ENCODE results near the gene PSPH. TPM values are rescaled to one million over a fixed set of nuclear protein-coding genes. Genes with fewer than 3 reads are reported as not detected.

PSPH gene
- total and polyA plus RNA-seq, 8 donors = 13.7 to 25.0 (median 20.7) TPM

Other genes starting within 250 kb of the PSPH start
- not detected for gene SEPTIN14, start 188.7 kb downstream of the PSPH start, total RNA-seq
- under 1 TPM; 0.43 to 0.73 (median 0.58) TPM for gene SEPTIN14, start 188.7 kb downstream of the PSPH start, polyA plus RNA-seq (ENCODE audit: insufficient read length in 6 of 6)
- 1 to 10 TPM; 3.7 to 4.6 TPM for gene ZNF713, start 164.0 kb downstream of the PSPH start, total RNA-seq
- 10 to 100 TPM; 15.1 to 21.0 (median 16.3) TPM for gene ZNF713, start 164.0 kb downstream of the PSPH start, polyA plus RNA-seq (ENCODE audit: insufficient read length in 6 of 6)
- 10 to 100 TPM in 1 of 2 donors, 1 to 10 TPM in 1; 9.8 to 14.8 TPM for gene MRPS17, start 99.6 kb downstream of the PSPH start, total RNA-seq
- gene MRPS17, start 99.6 kb downstream of the PSPH start, polyA plus RNA-seq (ENCODE audit: insufficient read length in 6 of 6) = 10 to 100 TPM; 12.4 to 16.5 (median 13.9) TPM
- 10 to 100 TPM; 52.4 to 55.1 TPM for gene NIPSNAP2, start 86.9 kb downstream of the PSPH start, total RNA-seq
- gene NIPSNAP2, start 86.9 kb downstream of the PSPH start, polyA plus RNA-seq (ENCODE audit: insufficient read length in 6 of 6) = 100 to 1,000 TPM in 2 of 6 donors, 10 to 100 TPM in 4; 85.6 to 101 (median 87.6) TPM
- 100 to 1,000 TPM in 1 of 2 donors, 10 to 100 TPM in 1; 84.9 to 127 TPM for gene CCT6A, start 321 bp upstream of the PSPH start, total RNA-seq
- 100 to 1,000 TPM; 187 to 225 (median 218) TPM for gene CCT6A, start 321 bp upstream of the PSPH start, polyA plus RNA-seq (ENCODE audit: insufficient read length in 6 of 6)
- 100 to 1,000 TPM; 134 to 151 TPM for gene SUMF2, start 12.8 kb upstream of the PSPH start, total RNA-seq
- 100 to 1,000 TPM; 105 to 133 (median 108) TPM for gene SUMF2, start 12.8 kb upstream of the PSPH start, polyA plus RNA-seq (ENCODE audit: insufficient read length in 6 of 6)
- 1 to 10 TPM in 1 of 2 donors, under 1 TPM in 1; 0.32 to 1.8 TPM for gene PHKG1, start 41.5 kb upstream of the PSPH start, total RNA-seq
- gene PHKG1, start 41.5 kb upstream of the PSPH start, polyA plus RNA-seq (ENCODE audit: insufficient read length in 6 of 6) = 1 to 10 TPM; 1.8 to 3.9 (median 2.9) TPM
- 100 to 1,000 TPM; 243 to 302 TPM for gene CHCHD2, start 55.0 kb upstream of the PSPH start, total RNA-seq
- 100 to 1,000 TPM; 211 to 249 (median 229) TPM for gene CHCHD2, start 55.0 kb upstream of the PSPH start, polyA plus RNA-seq (ENCODE audit: insufficient read length in 6 of 6)
- gene NUPR2, start 65.0 kb upstream of the PSPH start, total RNA-seq = 1 to 10 TPM in 1 of 2 donors, under 1 TPM in 1; 0.99 to 4.6 TPM
- gene NUPR2, start 65.0 kb upstream of the PSPH start, polyA plus RNA-seq (ENCODE audit: insufficient read length in 6 of 6) = 1 to 10 TPM; 3.4 to 4.2 (median 4.0) TPM

All from left lung (tissue), 8 donors.